ENCODE results near the gene UCK2. TPM values are rescaled to one million over a fixed set of nuclear protein-coding genes. Genes with fewer than 3 reads are reported as not detected.

The UCK2 gene
- total RNA-seq, 2 experiments from 2014 or later = 0.67 to 0.71 TPM

GRCh38 chr1:165826565-165827267 lies 698 bp upstream of the UCK2 start:
- Mint-ChIP-seq H3K27me3 (peaks cover 4% of the 10 kb centered on the region), H3K27ac (peak overlapping the region; percentile 31), H3K9me3 (no peaks in the 10 kb centered on the region), H3K36me3 (ENCODE audit: low read depth) (peaks cover 7% of the 10 kb centered on the region), H3K4me1 (ENCODE audit: low read depth) (peaks cover 23% of the 10 kb centered on the region), H3K4me3 (peak overlapping the region; percentile 87)
- no peaks in the 10 kb centered on the region for H3K9me3 ChIP-seq (ENCODE audit: control insufficient read depth in 1 of 2, insufficient read depth in 1 of 2, low read length in 2 of 2)
- no peak for ATAC-seq (ENCODE audit: poor library complexity)
- ChIA-PET CTCF (no interaction called here), POLR2A (interaction anchor here (0.8 to 1.7 kb wide), 3 partner anchors 45 to 129 kb away, joined by 3 to 8 read pairs (median 3); partner anchors contain the start of genes ALDH9A1 and TMCO1)
- no peak for TF ChIP-seq CTCF (IDR thresholded peaks at IDR 0.05)
- H3K36me3 ChIP-seq (ENCODE audit: insufficient read depth, low read length) = no peaks in the 10 kb centered on the region
- peak overlapping the region; percentile 69 for H3K4me3 ChIP-seq (ENCODE audit: low read length)
- peaks cover 16% of the 10 kb centered on the region for H3K4me1 ChIP-seq (ENCODE audit: insufficient read depth, low read length)
- intact Hi-C loops (cut with DNase I, micrococcal nuclease) = loop anchor here (5.0 kb wide), 2 partner anchors 59 to 129 kb away; partner anchors contain the start of genes TMCO1 (in 2 of the 2) and ALDH9A1 (in 1 of the 2)
- peak in 2 of 14 experiments; percentile 19 to 29 for DNase-seq
- H3K27me3 ChIP-seq (ENCODE audit: control insufficient read depth in 1 of 2, insufficient read depth in 2 of 2, low read length in 2 of 2) = no peaks in the 10 kb centered on the region
- H3K27ac ChIP-seq (ENCODE audit: low read depth in 1 of 2, low read length in 2 of 2) = no peak overlapping the region

- intact Hi-C loops (cut with DNase I, micrococcal nuclease) = loop anchor here (5.0 kb wide), 2 partner anchors 61 to 131 kb away; partner anchors contain the start of genes TMCO1 (in 2 of the 2) and ALDH9A1 (in 1 of the 2)
- ChIA-PET CTCF (interaction anchor here (0.7 to 1.1 kb wide), 2 partner anchors 11 to 435 kb away, joined by 3 read pairs; no protein-coding TSS in a partner anchor), POLR2A (interaction anchor here (0.6 to 2.0 kb wide), 8 partner anchors 9 to 256 kb away, joined by 3 to 14 read pairs (median 4); partner anchors contain the start of genes ALDH9A1 and TMCO1)
- Histone ChIP-seq H3K4me1 (ENCODE audit: insufficient read depth, low read length) (peaks cover 16% of the 10 kb centered on the region), H3K27me3 (ENCODE audit: control insufficient read depth in 1 of 2, insufficient read depth in 2 of 2, low read length in 2 of 2) (no peaks in the 10 kb centered on the region), H3K27ac (ENCODE audit: low read depth in 1 of 2, low read length in 2 of 2) (no peak overlapping the region), H3K36me3 (ENCODE audit: insufficient read depth, low read length) (no peaks in the 10 kb centered on the region), H3K9me3 (ENCODE audit: control insufficient read depth in 1 of 2, insufficient read depth in 1 of 2, low read length in 2 of 2) (no peaks in the 10 kb centered on the region), H3K4me3 (ENCODE audit: low read length) (peak overlapping the region; percentile 69)
- DNase-seq (peak in 11 of 14 experiments; percentile 6 to 63 (median 29)), ATAC-seq (ENCODE audit: poor library complexity) (peak; percentile 51)
- no peak for TF ChIP-seq CTCF (IDR thresholded peaks at IDR 0.05)
- Mint-ChIP-seq H3K27me3 (peaks cover 4% of the 10 kb centered on the region), H3K4me3 (peak overlapping the region; percentile 91), H3K27ac (peak overlapping the region; percentile 22), H3K4me1 (ENCODE audit: low read depth) (peaks cover 23% of the 10 kb centered on the region), H3K36me3 (ENCODE audit: low read depth) (peaks cover 7% of the 10 kb centered on the region), H3K9me3 (no peaks in the 10 kb centered on the region)
These were observed 772 bp downstream of the UCK2 start for GRCh38 chr1:165828103-165828668.

- TF ChIP-seq CTCF (IDR thresholded peaks at IDR 0.05) = no peak
- intact Hi-C loops (cut with DNase I, micrococcal nuclease) = loop anchor here (5.0 kb wide), 2 partner anchors 61 to 131 kb away; partner anchors contain the start of genes TMCO1 (in 2 of the 2) and ALDH9A1 (in 1 of the 2)
- no peaks in the 10 kb centered on the region for H3K9me3 Mint-ChIP-seq
- Histone ChIP-seq H3K27ac (ENCODE audit: low read depth in 1 of 2, low read length in 2 of 2) (no peak overlapping the region), H3K9me3 (ENCODE audit: control insufficient read depth in 1 of 2, insufficient read depth in 1 of 2, low read length in 2 of 2) (no peaks in the 10 kb centered on the region), H3K36me3 (ENCODE audit: insufficient read depth, low read length) (no peaks in the 10 kb centered on the region), H3K4me3 (ENCODE audit: low read length) (peak overlapping the region; percentile 69), H3K4me1 (ENCODE audit: insufficient read depth, low read length) (peaks cover 16% of the 10 kb centered on the region), H3K27me3 (ENCODE audit: control insufficient read depth in 1 of 2, insufficient read depth in 2 of 2, low read length in 2 of 2) (no peaks in the 10 kb centered on the region)
- H3K27me3 Mint-ChIP-seq = peaks cover 4% of the 10 kb centered on the region
- peaks cover 7% of the 10 kb centered on the region for H3K36me3 Mint-ChIP-seq (ENCODE audit: low read depth)
- H3K4me3 Mint-ChIP-seq = peak overlapping the region; percentile 91
- H3K27ac Mint-ChIP-seq = peak overlapping the region; percentile 22
- peak in 2 of 14 experiments; percentile 21 to 26 for DNase-seq
- ATAC-seq (ENCODE audit: poor library complexity) = no peak
- ChIA-PET CTCF (interaction anchor here (0.7 to 1.1 kb wide), 2 partner anchors 10 to 436 kb away, joined by 3 read pairs; no protein-coding TSS in a partner anchor), POLR2A (interaction anchor here (0.6 to 2.0 kb wide), 5 partner anchors 10 to 60 kb away, joined by 3 to 14 read pairs (median 4); partner anchors contain the start of gene TMCO1)
- H3K4me1 Mint-ChIP-seq (ENCODE audit: low read depth) = peaks cover 23% of the 10 kb centered on the region
These were observed 1.4 kb downstream of the UCK2 start for GRCh38 chr1:165828669-165829329.

Data from CD4-positive, alpha-beta T cell (primary cell).